Gastroesophageal sphincter (tissue), 3 donors: ENCODE results near the gene SLC6A2.

Source experiments
- CTCF ChIP-seq, 4 experiments: fragments of 200-600 bp in 2 of 4; fragments of 450-650 bp in 2 of 4; sonication (generic) in 1 of 4; IDR thresholded peaks; one replicate each; pipeline ENCODE4 v1.5.1; 2017 to 2019; ENCODE audit warnings: antibody characterized with exemption in 4 of 4, mild to moderate bottlenecking in 2 of 4, moderate library complexity in 2 of 4
- POLR2A ChIP-seq, 2 donors: fragments of 450-650 bp; IDR thresholded peaks; one replicate each; pipeline ENCODE4 v1.6.1; 2017; ENCODE audit warnings: antibody characterized with exemption in 2 of 2, mild to moderate bottlenecking in 2 of 2, moderate library complexity in 1 of 2
- POLR2AphosphoS5 ChIP-seq: sonication (generic); formaldehyde crosslinking; IDR thresholded peaks from one replicate; pipeline ENCODE4 v1.6.1; 2017; ENCODE audit warnings: antibody characterized with exemption

- TF ChIP-seq POLR2A (IDR thresholded peaks at IDR 0.05) (no peak), POLR2AphosphoS5 (no peak), CTCF (IDR thresholded peaks at IDR 0.05) (no peak)
Observed at GRCh38 chr16:55728797-55729196, 73.0 kb downstream of the SLC6A2 start.
